Measurements from ENCODE around the gene LEMD2.

- TF ChIP-seq POLR2A (IDR thresholded peaks at IDR 0.05; ENCODE audit: low read length) = no peak
- no peak for TF ChIP-seq GATA1 (IDR thresholded peaks at IDR 0.05; ENCODE audit: low read depth, low read length)
Observed at GRCh38 chr6:33744895-33745546, 43.9 kb downstream of the LEMD2 start.

Measured in erythroblast (primary cell).